Keratinocyte (primary cell): Measurements from ENCODE around the gene FAM3C. TPM values are rescaled to one million over a fixed set of nuclear protein-coding genes. Genes with fewer than 3 reads are reported as not detected.

Source experiments
- DNase-seq: peaks from one replicate; pipeline ENCODE4 v3.0.0-alpha.2; 2011; ENCODE audit warnings: low read depth, missing footprints, low spot score
- FAIRE-seq: peaks from 2 replicates; lab custom pipeline; 2011; peaks lifted over from hg19 to GRCh38; lab: Jason Lieb, UNC
- H2AFZ ChIP-seq: 2 replicates; pipeline ENCODE4 v1.6.0; 2012; ENCODE audit warnings: low read length, control low read depth, inconsistent platforms; ENCODE audit not compliant: control insufficient read depth
- H3K27ac ChIP-seq: 2 replicates; pipeline ENCODE4 v1.5.1; 2011; ENCODE audit warnings: low read length; ENCODE audit not compliant: control insufficient read depth, insufficient read depth
- H3K27me3 ChIP-seq: 3 replicates; pipeline ENCODE4 v1.6.0; 2011; ENCODE audit warnings: low read length; ENCODE audit not compliant: control insufficient read depth, insufficient read depth; ENCODE audit errors: extremely low read depth
- H3K36me3 ChIP-seq, 2 experiments: 2 replicates in 1 of 2; 3 replicates in 1 of 2; pipeline ENCODE4 v1.5.1; 2011; ENCODE audit warnings: low read length in 2 of 2, mild to moderate bottlenecking in 1 of 2; ENCODE audit not compliant: control insufficient read depth in 2 of 2, insufficient read depth in 2 of 2; ENCODE audit errors: extremely low read depth in 1 of 2
- H3K4me1 ChIP-seq: 3 replicates; pipeline ENCODE4 v1.5.1; 2011; ENCODE audit warnings: low read length; ENCODE audit not compliant: control insufficient read depth, insufficient read depth; ENCODE audit errors: extremely low read depth
- H3K4me2 ChIP-seq: 3 replicates; pipeline ENCODE4 v1.6.0; 2011; ENCODE audit warnings: low read depth, low read length; ENCODE audit not compliant: control insufficient read depth, insufficient read depth; ENCODE audit errors: extremely low read depth
- H3K4me3 ChIP-seq, 3 experiments: fragments of 200-600 bp in 1 of 3; sonication (generic) in 1 of 3; 2 replicates in 2 of 3; 3 replicates in 1 of 3; pipeline ENCODE4 v1.5.1; 2011 to 2016; ENCODE audit warnings: low read length in 3 of 3, mild to moderate bottlenecking in 3 of 3, control low read depth in 2 of 3, inconsistent platforms in 1 of 3, low read depth in 1 of 3, mixed read lengths in 1 of 3, mixed run types in 1 of 3, moderate library complexity in 1 of 3; ENCODE audit not compliant: control insufficient read depth in 2 of 3, insufficient read depth in 2 of 3; ENCODE audit errors: extremely low read depth in 1 of 3
- H3K79me2 ChIP-seq: 2 replicates; pipeline ENCODE4 v1.6.0; 2012; ENCODE audit warnings: low read length; ENCODE audit not compliant: control insufficient read depth, insufficient read depth
- H3K9ac ChIP-seq: 3 replicates; pipeline ENCODE4 v1.6.0; 2011; ENCODE audit warnings: low read length; ENCODE audit not compliant: control insufficient read depth, insufficient read depth; ENCODE audit errors: extremely low read depth
- H3K9me1 ChIP-seq: 3 replicates; pipeline ENCODE4 v1.6.0; 2011; ENCODE audit warnings: low read length; ENCODE audit not compliant: control insufficient read depth, insufficient read depth; ENCODE audit errors: extremely low read depth
- H3K9me3 ChIP-seq: 2 replicates; pipeline ENCODE4 v1.5.1; 2012; ENCODE audit warnings: low read depth, low read length; ENCODE audit not compliant: control insufficient read depth
- H4K20me1 ChIP-seq: 3 replicates; pipeline ENCODE4 v1.6.0; 2011; ENCODE audit warnings: low read length; ENCODE audit not compliant: control insufficient read depth, insufficient read depth; ENCODE audit errors: extremely low read depth
- CTCF ChIP-seq, 3 experiments: IDR thresholded peaks in 1 of 3; conservative IDR thresholded peaks in 1 of 3; optimal IDR thresholded peaks in 1 of 3; 2 replicates in 2 of 3; 3 replicates in 1 of 3; pipeline versions ENCODE3 to v1.5.1; 2011; ENCODE audit warnings: low read length in 3 of 3, mild to moderate bottlenecking in 3 of 3, moderate library complexity in 2 of 3, control low read depth in 1 of 3, inconsistent platforms in 1 of 3; ENCODE audit not compliant: insufficient read depth in 2 of 3; ENCODE audit errors: extremely low read depth in 1 of 3
- EZH2 ChIP-seq: IDR thresholded peaks from one replicate; pipeline ENCODE4 v1.6.1; 2012; ENCODE audit warnings: inconsistent platforms, mild to moderate bottlenecking, low read length, moderate library complexity
- dilution Hi-C: fragments of 300-500 bp; cut with MboI; formaldehyde crosslinking; loops from one replicate; pipeline ENCODE4 v1.7.0; 2020; ENCODE audit warnings: low sequenced_read_pairs; ENCODE audit not compliant: extremely low pct_ligation_motif_present
- polyA plus RNA-seq, 5 experiments: library from polyadenylated mRNA; depleted of rRNA in 3 of 5; stranded (reverse) in 3 of 5; stranded (forward) in 1 of 5; unstranded in 1 of 5; fragments of >200 nt; gene quantifications; 1 replicate in 1 of 5; 2 replicates in 3 of 5; 3 replicates in 1 of 5; pipeline versions ENCODE4 v1.2.1 to v1.2.3, GENCODE V29; 2011 to 2012; ENCODE audit warnings: missing spikeins in 2 of 5, low read depth in 1 of 5, low replicate concordance in 1 of 5

FAM3C gene
- polyA plus RNA-seq, 1 donor (not counting 4 experiments of a cell fraction or from before 2014, with no cell fraction given): 93.5 TPM

- TF ChIP-seq CTCF (optimal IDR thresholded peaks at IDR 0.05 in 1 of 3, IDR thresholded peaks at IDR 0.05 in 1 of 3, conservative IDR thresholded peaks at IDR 0.05 in 1 of 3; ENCODE audit: extremely low read depth in 1 of 3, insufficient read depth in 2 of 3, low read length in 3 of 3) (no peak), EZH2 (no peak)
- Histone ChIP-seq H3K27me3 (no peaks in the 10 kb centered on the region), H3K9ac (no peak overlapping the region), H3K4me2 (no peak overlapping the region), H3K4me1 (peaks cover 36% of the 10 kb centered on the region), H3K36me3 (no peaks in the 10 kb centered on the region), H3K79me2 (no peaks in the 10 kb centered on the region), H3K9me3 (no peaks in the 10 kb centered on the region), H3K4me3 (no peak overlapping the region), H3K27ac (no peak overlapping the region), H3K9me1 (no peaks in the 10 kb centered on the region), H4K20me1 (no peaks in the 10 kb centered on the region), H2AFZ (no peak overlapping the region)
- FAIRE-seq (no peak), DNase-seq (no peak)
- dilution Hi-C loops: no loop called here
Measured at GRCh38 chr7:121305109-121305508, 91.0 kb downstream of the FAM3C start.

- no peaks in the 10 kb centered on the region for H4K20me1 ChIP-seq
- H3K9ac ChIP-seq: no peak overlapping the region
- H3K4me3 ChIP-seq: no peak overlapping the region
- dilution Hi-C loops: no loop called here
- no peak overlapping the region for H3K27ac ChIP-seq
- no peaks in the 10 kb centered on the region for H3K9me1 ChIP-seq
- H3K4me1 ChIP-seq: peaks cover 36% of the 10 kb centered on the region
- no peak overlapping the region for H3K4me2 ChIP-seq
- H3K27me3 ChIP-seq: no peaks in the 10 kb centered on the region
- FAIRE-seq (no peak), DNase-seq (no peak)
- no peaks in the 10 kb centered on the region for H3K9me3 ChIP-seq
- H3K36me3 ChIP-seq: no peaks in the 10 kb centered on the region
- no peak for TF ChIP-seq EZH2
- no peak for TF ChIP-seq CTCF (optimal IDR thresholded peaks at IDR 0.05 in 1 of 3, IDR thresholded peaks at IDR 0.05 in 1 of 3, conservative IDR thresholded peaks at IDR 0.05 in 1 of 3; ENCODE audit: extremely low read depth in 1 of 3, insufficient read depth in 2 of 3, low read length in 3 of 3)
- H3K79me2 ChIP-seq: no peaks in the 10 kb centered on the region
- no peak overlapping the region for H2AFZ ChIP-seq
Measured at GRCh38 chr7:121304102-121304658, 91.9 kb downstream of the FAM3C start.
